Ishikawa (cell line): ENCODE data around the gene SAMD3.

Experiments
- CEBPB ChIP-seq: IDR thresholded peaks from 2 replicates; pipeline ENCODE4 v1.6.1; 2012
- CREB1 ChIP-seq: IDR thresholded peaks from 2 replicates; pipeline ENCODE4 v1.6.1; 2012; ENCODE audit warnings: low read depth
- EGR1 ChIP-seq: IDR thresholded peaks from 2 replicates; pipeline ENCODE4 v1.6.1; 2012
- EP300 ChIP-seq: IDR thresholded peaks from 2 replicates; pipeline ENCODE4 v1.6.1; 2012; ENCODE audit warnings: borderline replicate concordance
- FOXM1 ChIP-seq: IDR thresholded peaks from 2 replicates; pipeline ENCODE4 v1.6.1; 2012; ENCODE audit warnings: low read depth, borderline replicate concordance
- MAX ChIP-seq: IDR thresholded peaks from 2 replicates; pipeline ENCODE4 v1.6.1; 2012
- NFIC ChIP-seq: IDR thresholded peaks from 2 replicates; pipeline ENCODE4 v1.6.1; 2012
- RAD21 ChIP-seq: IDR thresholded peaks from 2 replicates; pipeline ENCODE4 v1.6.1; 2012; ENCODE audit warnings: low read depth
- REST ChIP-seq: IDR thresholded peaks from 2 replicates; pipeline ENCODE4 v1.6.1; 2012; ENCODE audit warnings: low read depth, mild to moderate bottlenecking
- TAF1 ChIP-seq: IDR thresholded peaks from 2 replicates; pipeline ENCODE4 v1.6.1; 2012; ENCODE audit warnings: low read depth, mild to moderate bottlenecking
- YY1 ChIP-seq: IDR thresholded peaks from 2 replicates; pipeline ENCODE4 v1.6.1; 2012; ENCODE audit warnings: low read depth
- ZBTB7A ChIP-seq: IDR thresholded peaks from 2 replicates; pipeline ENCODE4 v1.6.1; 2012; ENCODE audit warnings: low read depth

- TF ChIP-seq TAF1 = no peak
- no peak for TF ChIP-seq EGR1
- TF ChIP-seq CREB1 = no peak
- no peak for TF ChIP-seq FOXM1
- no peak for TF ChIP-seq CEBPB
- no peak for TF ChIP-seq EP300
- no peak for TF ChIP-seq YY1
- no peak for TF ChIP-seq MAX
- no peak for TF ChIP-seq REST
- no peak for TF ChIP-seq RAD21
- TF ChIP-seq NFIC = no peak
- no peak for TF ChIP-seq ZBTB7A
These were observed 11.1 kb downstream of the SAMD3 start for GRCh38 chr6:130211691-130212090.
